ENCODE data around the gene ARAP2.
A peak's percentile ranks its signal among the peaks of the same experiment; 100 is the strongest.

Gene ARAP2

GRCh38 chr4:36264207-36264826, 20.0 kb upstream of the ARAP2 start:
- no peak for DNase-seq

GRCh38 chr4:36260731-36261130, 16.4 kb upstream of the ARAP2 start:
- DNase-seq: no peak

GRCh38 chr4:36256398-36256891, 12.1 kb upstream of the ARAP2 start:
- no peak for DNase-seq

GRCh38 chr4:36255577-36255976, 11.3 kb upstream of the ARAP2 start:
- no peak for DNase-seq

GRCh38 chr4:36254371-36254770, 10.1 kb upstream of the ARAP2 start:
- DNase-seq: no peak

GRCh38 chr4:36251983-36252382, 7.7 kb upstream of the ARAP2 start:
- DNase-seq: no peak

GRCh38 chr4:36249610-36250009, 5.3 kb upstream of the ARAP2 start:
- no peak for DNase-seq

GRCh38 chr4:36243355-36244256, 708 bp downstream of the ARAP2 start:
- DNase-seq: no peak

GRCh38 chr4:36242629-36243354, 1.5 kb downstream of the ARAP2 start:
- no peak for DNase-seq

- DNase-seq: no peak
Measured at GRCh38 chr4:36241771-36242170, 2.5 kb downstream of the ARAP2 start.

- no peak for DNase-seq
Measured at GRCh38 chr4:36237366-36238313, 6.7 kb downstream of the ARAP2 start.

- DNase-seq: no peak
Measured at GRCh38 chr4:36236159-36236558, 8.2 kb downstream of the ARAP2 start.

GRCh38 chr4:36235306-36235705, 9.0 kb downstream of the ARAP2 start:
- DNase-seq: no peak

- DNase-seq: no peak
Measured at GRCh38 chr4:36233567-36234266, 10.6 kb downstream of the ARAP2 start.

GRCh38 chr4:36230534-36230933, 13.8 kb downstream of the ARAP2 start:
- no peak for DNase-seq

- DNase-seq: no peak
Measured at GRCh38 chr4:36227913-36228312, 16.4 kb downstream of the ARAP2 start.

- DNase-seq: no peak
Measured at GRCh38 chr4:36226430-36227227, 17.7 kb downstream of the ARAP2 start.

GRCh38 chr4:36224972-36225903, 19.1 kb downstream of the ARAP2 start:
- DNase-seq: no peak

- peak; percentile 10 for DNase-seq
Measured at GRCh38 chr4:36222702-36223101, 21.6 kb downstream of the ARAP2 start.
